Liver (tissue), 9 donors: Measurements from ENCODE around the gene EIF4ENIF1. TPM values are rescaled to one million over a fixed set of nuclear protein-coding genes. Genes with fewer than 3 reads are reported as not detected.
A peak's percentile ranks its signal among the peaks of the same experiment; 100 is the strongest.

Experiments used
- DNase-seq: peaks from one replicate; pipeline ENCODE4 v3.0.0-alpha.2; 2017; ENCODE audit warnings: low spot score
- H3K27ac ChIP-seq, 2 donors: one replicate each; pipeline ENCODE4 v1.7.0; 2013; ENCODE audit warnings: inconsistent platforms in 2 of 2, low read length in 2 of 2, control low read depth in 1 of 2, low read depth in 1 of 2, mild to moderate bottlenecking in 1 of 2
- H3K27me3 ChIP-seq, 4 donors: one replicate each; pipeline versions ENCODE4 v1.6.1 to v1.7.0; 2013; ENCODE audit warnings: low read length in 3 of 4, inconsistent platforms in 1 of 4, mild to moderate bottlenecking in 1 of 4, moderate library complexity in 1 of 4; ENCODE audit not compliant: control insufficient read depth in 4 of 4, insufficient read depth in 4 of 4
- H3K36me3 ChIP-seq, 4 donors: one replicate each; pipeline versions ENCODE4 v1.6.1 to v1.7.0; 2013; ENCODE audit warnings: low read length in 3 of 4, mild to moderate bottlenecking in 3 of 4, low read depth in 1 of 4, moderate library complexity in 1 of 4; ENCODE audit not compliant: control insufficient read depth in 4 of 4, insufficient read depth in 3 of 4
- H3K4me1 ChIP-seq, 4 donors: one replicate each; pipeline versions ENCODE4 v1.6.1 to v1.7.0; 2013; ENCODE audit warnings: low read length in 3 of 4, mild to moderate bottlenecking in 3 of 4, moderate library complexity in 1 of 4; ENCODE audit not compliant: control insufficient read depth in 4 of 4, insufficient read depth in 4 of 4
- H3K4me3 ChIP-seq, 3 donors: one replicate each; pipeline versions ENCODE4 v1.6.1 to v1.7.0; 2013; ENCODE audit warnings: low read length in 3 of 3, control low read depth in 1 of 3, low read depth in 1 of 3, mild to moderate bottlenecking in 1 of 3
- H3K9ac ChIP-seq, 2 donors: one replicate each; pipeline ENCODE4 v1.7.0; 2013; ENCODE audit warnings: low read length in 2 of 2, mild to moderate bottlenecking in 2 of 2, moderate library complexity in 2 of 2, control low read depth in 1 of 2, low read depth in 1 of 2
- H3K9me3 ChIP-seq, 4 donors: one replicate each; pipeline versions ENCODE4 v1.6.1 to v1.7.0; 2013; ENCODE audit warnings: low read length in 3 of 4; ENCODE audit not compliant: control insufficient read depth in 4 of 4
- ATF3 ChIP-seq: IDR thresholded peaks from 2 replicates; pipeline ENCODE4 v1.6.1; 2016; ENCODE audit warnings: antibody characterized with exemption
- CTCF ChIP-seq: fragments of 150-350 bp; IDR thresholded peaks from 2 replicates; pipeline ENCODE4 v1.5.1; 2017; ENCODE audit warnings: improper control_type of control experiment, low read depth, low read length; ENCODE audit not compliant: missing input control
- EGR1 ChIP-seq, 2 donors: IDR thresholded peaks; 2 replicates each; pipeline ENCODE4 v1.6.1; 2016 to 2018; ENCODE audit warnings: antibody characterized with exemption in 2 of 2, low read depth in 2 of 2
- FOXA1 ChIP-seq: IDR thresholded peaks from 2 replicates; pipeline ENCODE4 v1.6.1; 2016; ENCODE audit warnings: antibody characterized with exemption
- FOXA2 ChIP-seq: IDR thresholded peaks from 2 replicates; pipeline ENCODE4 v1.6.1; 2016; ENCODE audit warnings: antibody characterized with exemption
- GABPA ChIP-seq, 2 donors: IDR thresholded peaks in 1 of 2; conservative IDR thresholded peaks in 1 of 2; 2 replicates each; pipeline ENCODE4 v1.6.1; 2016; ENCODE audit warnings: antibody characterized with exemption in 2 of 2, mild to moderate bottlenecking in 1 of 2, moderate library complexity in 1 of 2
- HNF4A ChIP-seq, 2 donors: conservative IDR thresholded peaks; 2 replicates each; pipeline ENCODE4 v1.6.1; 2016; ENCODE audit warnings: antibody characterized with exemption in 2 of 2, mild to moderate bottlenecking in 2 of 2
- HNF4G ChIP-seq: IDR thresholded peaks from 2 replicates; pipeline ENCODE4 v1.6.1; 2016; ENCODE audit warnings: antibody characterized with exemption
- JUND ChIP-seq, 2 donors: IDR thresholded peaks; 2 replicates each; pipeline ENCODE4 v1.6.1; 2016; ENCODE audit warnings: antibody characterized with exemption in 2 of 2
- NR2F2 ChIP-seq: IDR thresholded peaks from 2 replicates; pipeline ENCODE4 v1.6.1; 2016; ENCODE audit warnings: antibody characterized with exemption
- RAD21 ChIP-seq, 2 donors: IDR thresholded peaks; 2 replicates each; pipeline ENCODE4 v1.6.1; 2016; ENCODE audit warnings: antibody characterized with exemption in 2 of 2, mild to moderate bottlenecking in 2 of 2
- RXRA ChIP-seq, 2 donors: IDR thresholded peaks; 2 replicates each; pipeline ENCODE4 v1.6.1; 2017 to 2018; ENCODE audit warnings: antibody characterized with exemption in 2 of 2, mild to moderate bottlenecking in 1 of 2
- SP1 ChIP-seq: IDR thresholded peaks from 2 replicates; pipeline ENCODE4 v1.6.1; 2018; ENCODE audit warnings: antibody characterized with exemption, mild to moderate bottlenecking
- TAF1 ChIP-seq: conservative IDR thresholded peaks from 2 replicates; pipeline ENCODE4 v1.6.1; 2016; ENCODE audit warnings: antibody characterized with exemption, mild to moderate bottlenecking
- YY1 ChIP-seq: IDR thresholded peaks from 2 replicates; pipeline ENCODE4 v1.6.1; 2016; ENCODE audit warnings: antibody characterized with exemption, mild to moderate bottlenecking
- WGBS: extraction: QIAGEN DNeasy Blood & Tissue Kit; methylation state at CpG from one replicate; pipeline ENCODE4 v1.1.7; 2013; 5-methylcytosine and 5-hydroxymethylcytosine counted together
- polyA plus RNA-seq, 2 donors: library from polyadenylated mRNA; stranded (reverse) in 1 of 2; unstranded in 1 of 2; fragments of 200-250 nt in 1 of 2; fragments of >200 nt in 1 of 2; fragmentation: Nextera tagmentation in 1 of 2; extraction: Ambion mirVana in 1 of 2; gene quantifications; one replicate each; pipeline versions ENCODE4 v1.2.1 to v1.2.3, GENCODE V29; 2013 to 2015
- total RNA-seq, 2 donors: library from RNA; depleted of rRNA; stranded (reverse); fragments of >200 nt; gene quantifications; one replicate each; pipeline ENCODE4 v1.2.3, GENCODE V29; 2014
- TF ChIP-seq, protein P1 (sequence below): IDR thresholded peaks from 2 replicates; pipeline ENCODE4 v1.6.1; 2016; ENCODE audit warnings: antibody characterized with exemption, mild to moderate bottlenecking
- TF ChIP-seq, protein P2 (sequence below): IDR thresholded peaks from 2 replicates; pipeline ENCODE4 v1.6.1; 2016; ENCODE audit warnings: antibody characterized with exemption
- TF ChIP-seq, protein P3 (sequence below): IDR thresholded peaks from 2 replicates; pipeline ENCODE4 v1.6.1; 2016; ENCODE audit warnings: antibody characterized with exemption
- donor health status: healthy.
- donor health status: healthy.
- donor health status: healthy.
- donor health status: healthy.
- donor health status: healthy.

EIF4ENIF1 gene
- total RNA-seq (1 to 10 TPM; 7.0 to 7.1 TPM), polyA plus RNA-seq (1 to 10 TPM; 4.6 to 5.1 TPM)

- no peaks in the 10 kb centered on the region for H3K27me3 ChIP-seq
- peak within 1 kb of the TSS; percentile 90 to 94 for H3K27ac ChIP-seq
- TF ChIP-seq, protein P1, sequence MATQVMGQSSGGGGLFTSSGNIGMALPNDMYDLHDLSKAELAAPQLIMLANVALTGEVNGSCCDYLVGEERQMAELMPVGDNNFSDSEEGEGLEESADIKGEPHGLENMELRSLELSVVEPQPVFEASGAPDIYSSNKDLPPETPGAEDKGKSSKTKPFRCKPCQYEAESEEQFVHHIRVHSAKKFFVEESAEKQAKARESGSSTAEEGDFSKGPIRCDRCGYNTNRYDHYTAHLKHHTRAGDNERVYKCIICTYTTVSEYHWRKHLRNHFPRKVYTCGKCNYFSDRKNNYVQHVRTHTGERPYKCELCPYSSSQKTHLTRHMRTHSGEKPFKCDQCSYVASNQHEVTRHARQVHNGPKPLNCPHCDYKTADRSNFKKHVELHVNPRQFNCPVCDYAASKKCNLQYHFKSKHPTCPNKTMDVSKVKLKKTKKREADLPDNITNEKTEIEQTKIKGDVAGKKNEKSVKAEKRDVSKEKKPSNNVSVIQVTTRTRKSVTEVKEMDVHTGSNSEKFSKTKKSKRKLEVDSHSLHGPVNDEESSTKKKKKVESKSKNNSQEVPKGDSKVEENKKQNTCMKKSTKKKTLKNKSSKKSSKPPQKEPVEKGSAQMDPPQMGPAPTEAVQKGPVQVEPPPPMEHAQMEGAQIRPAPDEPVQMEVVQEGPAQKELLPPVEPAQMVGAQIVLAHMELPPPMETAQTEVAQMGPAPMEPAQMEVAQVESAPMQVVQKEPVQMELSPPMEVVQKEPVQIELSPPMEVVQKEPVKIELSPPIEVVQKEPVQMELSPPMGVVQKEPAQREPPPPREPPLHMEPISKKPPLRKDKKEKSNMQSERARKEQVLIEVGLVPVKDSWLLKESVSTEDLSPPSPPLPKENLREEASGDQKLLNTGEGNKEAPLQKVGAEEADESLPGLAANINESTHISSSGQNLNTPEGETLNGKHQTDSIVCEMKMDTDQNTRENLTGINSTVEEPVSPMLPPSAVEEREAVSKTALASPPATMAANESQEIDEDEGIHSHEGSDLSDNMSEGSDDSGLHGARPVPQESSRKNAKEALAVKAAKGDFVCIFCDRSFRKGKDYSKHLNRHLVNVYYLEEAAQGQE, result peak; percentile 36
- TF ChIP-seq RAD21 (IDR thresholded peaks at IDR 0.05), result no peak
- TF ChIP-seq JUND (IDR thresholded peaks at IDR 0.05), result no peak
- TF ChIP-seq CTCF, result no peak
- TF ChIP-seq TAF1, result no peak
- no peak for TF ChIP-seq ATF3
- TF ChIP-seq SP1, result peak; percentile 32
- TF ChIP-seq FOXA1, result peak; percentile 27
- TF ChIP-seq, protein P2, sequence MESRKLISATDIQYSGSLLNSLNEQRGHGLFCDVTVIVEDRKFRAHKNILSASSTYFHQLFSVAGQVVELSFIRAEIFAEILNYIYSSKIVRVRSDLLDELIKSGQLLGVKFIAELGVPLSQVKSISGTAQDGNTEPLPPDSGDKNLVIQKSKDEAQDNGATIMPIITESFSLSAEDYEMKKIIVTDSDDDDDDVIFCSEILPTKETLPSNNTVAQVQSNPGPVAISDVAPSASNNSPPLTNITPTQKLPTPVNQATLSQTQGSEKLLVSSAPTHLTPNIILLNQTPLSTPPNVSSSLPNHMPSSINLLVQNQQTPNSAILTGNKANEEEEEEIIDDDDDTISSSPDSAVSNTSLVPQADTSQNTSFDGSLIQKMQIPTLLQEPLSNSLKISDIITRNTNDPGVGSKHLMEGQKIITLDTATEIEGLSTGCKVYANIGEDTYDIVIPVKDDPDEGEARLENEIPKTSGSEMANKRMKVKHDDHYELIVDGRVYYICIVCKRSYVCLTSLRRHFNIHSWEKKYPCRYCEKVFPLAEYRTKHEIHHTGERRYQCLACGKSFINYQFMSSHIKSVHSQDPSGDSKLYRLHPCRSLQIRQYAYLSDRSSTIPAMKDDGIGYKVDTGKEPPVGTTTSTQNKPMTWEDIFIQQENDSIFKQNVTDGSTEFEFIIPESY, result peak; percentile 35
- TF ChIP-seq GABPA (IDR thresholded peaks at IDR 0.05 in 1 of 2, conservative IDR thresholded peaks at IDR 0.05 in 1 of 2), result peak in 1 of 2 donors; percentile 73
- peak; percentile 63 for TF ChIP-seq YY1
- TF ChIP-seq RXRA (IDR thresholded peaks at IDR 0.05), result no peak
- TF ChIP-seq NR2F2, result no peak
- TF ChIP-seq EGR1 (IDR thresholded peaks at IDR 0.05; ENCODE audit: low read depth in 2 of 2), result peak in 1 of 2 donors; percentile 15
- TF ChIP-seq FOXA2, result no peak
- TF ChIP-seq, protein P3, sequence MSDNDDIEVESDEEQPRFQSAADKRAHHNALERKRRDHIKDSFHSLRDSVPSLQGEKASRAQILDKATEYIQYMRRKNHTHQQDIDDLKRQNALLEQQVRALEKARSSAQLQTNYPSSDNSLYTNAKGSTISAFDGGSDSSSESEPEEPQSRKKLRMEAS, result no peak
- TF ChIP-seq HNF4G, result no peak
- TF ChIP-seq HNF4A (conservative IDR thresholded peaks at IDR 0.05), result no peak
- peak within 1 kb of the TSS; percentile 75 to 96 (median 95) for H3K4me3 ChIP-seq
- under 1% methylated on average over 99 of the region's 100 CpGs for WGBS
- H3K4me1 ChIP-seq, result peaks cover 7 to 24% (median 19%) of the 10 kb centered on the region in 4 donors
- peak within 1 kb of the TSS; percentile 69 to 91 for H3K9ac ChIP-seq
- peaks cover 0 to 4% (median 4%) of the 10 kb centered on the region in 4 donors for H3K36me3 ChIP-seq
- H3K9me3 ChIP-seq, result no peaks in the 10 kb centered on the region
- peak; percentile 79 for DNase-seq
These were observed at the start of gene EIF4ENIF1 for GRCh38 chr22:31489632-31490495. Gene EIF4ENIF1, minus strand, starts transcription at chr22:31489842. Its CDS starts 1,124 bp downstream, at chr22:31488718.
